CD4-positive, alpha-beta T cell treated with Interleukin-15 for 1 hour (primary cell): ENCODE results near the gene DKK3.

ENCODE experiments used
- DNase-seq: peaks from one replicate; pipeline ENCODE4 v3.0.0-alpha.2; 2020

Gene DKK3

DNA sequence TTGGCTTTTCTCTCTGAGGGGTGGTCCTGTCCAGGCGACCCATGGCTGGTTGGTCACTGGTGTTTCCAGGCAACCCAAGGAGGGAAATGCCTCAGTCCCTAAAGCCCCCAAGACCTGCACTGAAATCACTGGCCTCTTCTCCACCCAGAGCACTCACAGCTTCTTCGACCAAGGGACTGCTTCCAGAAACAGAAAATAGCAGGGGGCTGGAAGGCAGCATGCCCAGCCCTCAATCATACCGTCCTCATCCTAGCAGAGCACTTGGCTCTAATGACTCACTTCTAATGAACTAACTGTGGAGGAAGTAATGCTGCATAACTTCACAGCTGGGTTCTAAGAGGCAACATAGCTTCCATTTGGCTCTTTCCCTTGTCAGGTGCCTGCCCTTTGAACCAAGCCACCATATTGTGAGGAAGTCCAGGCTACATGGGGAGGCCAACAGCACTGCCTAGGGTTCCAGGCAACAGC lies 27.6 kb downstream of the DKK3 start:
- no peak for DNase-seq

DNA sequence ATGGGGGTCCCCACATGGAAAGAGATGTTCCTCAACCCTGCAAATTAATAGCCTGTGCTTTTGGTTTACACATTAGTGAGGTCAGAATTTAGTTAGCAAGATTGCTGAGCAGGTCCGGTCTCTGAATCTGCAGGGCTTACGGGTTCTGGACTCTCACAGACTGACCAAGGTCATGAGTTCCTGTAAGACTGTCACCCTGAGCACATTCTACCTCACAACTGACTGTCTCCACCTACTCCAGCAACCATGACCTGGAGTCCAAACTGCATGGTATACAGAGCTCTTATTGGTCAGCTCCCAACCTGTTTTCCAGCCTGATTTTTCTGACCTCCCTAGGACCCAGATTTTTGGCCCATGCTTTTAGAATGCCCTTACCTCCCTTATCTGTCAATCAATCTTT lies 28.2 kb downstream of the DKK3 start:
- no peak for DNase-seq

DNA sequence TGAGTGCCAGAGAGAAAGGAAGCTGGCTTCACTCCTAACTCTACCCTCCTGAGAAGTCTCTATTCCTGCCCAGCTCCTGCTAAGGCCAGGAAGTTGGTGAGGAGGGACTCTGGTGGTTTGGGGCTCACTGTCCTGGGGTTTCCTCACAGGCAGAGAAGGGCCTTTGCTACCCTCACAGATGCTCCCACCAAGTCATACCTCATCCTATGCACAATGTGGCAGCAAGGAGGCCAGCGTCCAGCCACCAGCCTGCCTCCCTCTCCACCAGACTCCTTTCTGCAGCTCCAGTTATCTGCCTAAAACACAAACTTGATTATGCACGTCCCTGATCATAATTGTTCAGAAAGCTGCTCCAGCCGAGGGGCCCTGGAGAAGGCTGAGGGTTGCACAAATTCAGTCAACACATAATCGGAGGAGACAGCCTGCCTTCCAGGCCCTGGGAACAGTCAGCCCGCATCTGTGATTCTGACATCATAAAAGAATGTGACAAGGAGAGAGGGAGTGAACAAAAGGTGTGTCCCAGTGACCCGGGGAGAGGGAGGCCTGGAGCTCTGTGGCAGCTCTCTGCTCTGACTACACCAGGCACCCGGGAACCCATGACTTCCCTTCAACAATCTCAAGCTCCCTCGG lies 28.8 kb downstream of the DKK3 start:
- no peak for DNase-seq

DNA sequence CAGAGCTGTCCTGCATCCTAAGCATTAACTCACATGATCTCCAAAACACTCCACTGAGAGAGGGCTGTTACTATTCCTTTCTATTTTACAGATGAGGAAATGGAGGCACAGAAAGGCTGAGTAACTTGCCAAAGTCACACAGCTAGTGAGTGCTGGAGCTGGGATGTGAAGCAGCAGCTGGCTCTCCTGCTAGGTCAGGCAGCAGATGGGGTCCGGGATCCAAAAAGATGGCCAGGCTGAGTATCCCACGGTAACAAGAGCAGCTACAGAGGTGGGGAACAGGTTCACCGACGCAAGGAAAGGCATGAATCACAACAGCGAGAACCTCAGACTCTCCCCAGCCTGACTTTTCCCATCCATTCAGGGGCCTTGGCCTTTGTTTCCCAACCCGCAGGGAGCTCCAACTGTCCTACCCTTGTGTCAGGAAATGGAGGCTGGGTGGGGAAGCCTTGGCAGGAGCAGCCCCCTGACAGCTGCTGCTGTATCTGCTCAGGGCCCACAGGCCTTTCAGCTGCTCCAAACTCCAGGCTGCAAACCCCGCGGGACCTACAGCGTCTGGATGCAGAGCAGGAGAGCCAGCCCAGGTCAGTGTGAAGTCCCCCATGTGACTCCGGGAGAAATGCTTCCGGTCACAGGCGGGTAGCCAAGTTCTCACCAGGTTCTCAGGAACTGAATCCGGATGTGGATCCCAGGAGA lies 29.5 kb downstream of the DKK3 start:
- no peak for DNase-seq

DNA sequence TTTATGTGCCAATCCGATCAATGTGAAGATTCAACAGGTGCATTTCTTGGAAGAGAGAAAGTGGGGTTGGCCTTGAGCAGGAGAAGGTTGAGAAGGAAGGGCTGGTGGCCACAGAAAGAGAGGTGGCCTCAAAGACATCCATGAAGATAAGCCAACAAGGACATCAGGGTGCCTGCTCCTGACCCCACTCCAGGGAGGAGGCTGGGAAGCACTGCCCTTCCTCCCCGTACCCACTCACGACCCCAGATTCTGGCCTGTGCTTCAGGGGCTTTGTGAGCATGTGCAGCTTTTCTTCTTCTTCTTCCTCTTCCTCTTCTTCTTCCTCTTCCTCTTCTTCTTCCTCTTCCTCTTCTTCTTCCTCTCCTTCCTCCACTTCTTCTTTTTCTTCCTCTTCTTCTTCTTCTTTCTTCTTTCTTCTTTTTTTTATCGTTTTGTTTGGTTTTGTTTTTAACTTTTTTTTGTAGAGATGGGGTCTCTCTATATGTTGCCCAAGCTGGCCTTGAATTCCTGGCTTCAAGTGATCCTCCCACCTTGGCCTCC lies 30.3 kb downstream of the DKK3 start:
- DNase-seq: no peak

DNA sequence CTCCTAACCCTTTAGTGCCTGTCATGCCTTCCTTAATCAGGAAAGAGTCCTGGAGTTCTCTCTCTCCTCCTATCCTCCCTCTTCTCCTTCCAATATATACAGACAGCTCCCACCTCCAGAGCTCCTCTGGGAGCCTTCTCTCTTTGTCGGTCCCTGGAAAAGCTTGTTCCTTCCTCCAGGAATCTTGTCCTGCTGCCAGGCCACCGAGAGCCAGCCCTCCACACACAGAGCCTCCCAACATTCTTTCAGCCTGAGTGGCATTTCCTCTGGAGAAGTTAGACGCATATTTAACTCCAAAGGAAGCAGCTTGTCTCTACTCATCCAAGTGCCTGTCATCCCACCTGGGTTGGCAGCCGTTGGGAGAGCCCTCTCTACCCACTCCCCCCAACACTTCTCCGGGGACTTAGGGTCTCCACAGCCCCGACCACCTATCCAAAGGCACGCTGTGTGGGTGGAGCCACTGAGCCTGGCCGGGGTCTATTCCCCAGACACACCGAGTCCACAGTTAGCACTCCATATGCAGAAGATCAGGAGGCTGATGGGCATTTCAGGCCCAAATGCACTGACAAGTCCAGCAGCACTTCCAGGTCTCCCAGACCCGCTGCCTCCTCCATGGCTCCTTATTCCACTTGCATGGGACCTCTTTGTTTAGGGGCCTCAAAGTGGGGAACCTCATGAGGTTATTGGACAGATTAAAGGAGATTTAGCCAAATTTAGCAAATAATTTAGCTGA lies 31.1 kb downstream of the DKK3 start:
- DNase-seq: no peak

DNA sequence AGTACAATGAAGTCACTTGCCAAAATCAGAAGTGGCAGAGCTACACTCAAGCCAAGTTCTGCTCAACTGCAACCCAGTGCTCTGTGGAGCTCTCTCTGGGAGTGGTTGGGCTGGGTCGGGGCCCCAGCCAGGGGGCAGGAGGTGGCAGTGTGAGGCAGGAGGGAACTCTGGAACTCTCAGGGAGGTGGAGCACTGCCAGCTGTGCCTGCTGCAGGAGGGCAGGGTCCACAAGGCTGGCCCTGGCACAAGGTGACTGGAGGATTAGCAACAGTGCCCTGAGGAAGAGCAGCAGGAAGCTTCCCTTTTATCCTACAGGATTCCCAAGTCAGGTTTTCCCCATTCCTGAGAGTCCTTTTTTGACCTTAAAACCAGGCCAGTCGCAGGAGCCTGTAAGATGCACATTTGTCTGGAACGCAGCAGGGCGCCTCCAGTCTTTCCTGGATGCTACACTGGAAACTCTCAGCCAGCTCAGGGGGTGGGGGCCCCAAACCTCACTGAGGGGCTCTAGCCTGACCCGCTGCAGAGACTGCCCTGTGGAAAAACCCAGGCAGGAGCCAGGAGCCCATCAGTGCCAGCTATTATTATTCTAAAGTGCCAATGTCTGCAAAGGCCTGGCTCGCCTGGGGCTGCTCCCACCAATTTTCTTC lies 31.8 kb downstream of the DKK3 start:
- DNase-seq: no peak

DNA sequence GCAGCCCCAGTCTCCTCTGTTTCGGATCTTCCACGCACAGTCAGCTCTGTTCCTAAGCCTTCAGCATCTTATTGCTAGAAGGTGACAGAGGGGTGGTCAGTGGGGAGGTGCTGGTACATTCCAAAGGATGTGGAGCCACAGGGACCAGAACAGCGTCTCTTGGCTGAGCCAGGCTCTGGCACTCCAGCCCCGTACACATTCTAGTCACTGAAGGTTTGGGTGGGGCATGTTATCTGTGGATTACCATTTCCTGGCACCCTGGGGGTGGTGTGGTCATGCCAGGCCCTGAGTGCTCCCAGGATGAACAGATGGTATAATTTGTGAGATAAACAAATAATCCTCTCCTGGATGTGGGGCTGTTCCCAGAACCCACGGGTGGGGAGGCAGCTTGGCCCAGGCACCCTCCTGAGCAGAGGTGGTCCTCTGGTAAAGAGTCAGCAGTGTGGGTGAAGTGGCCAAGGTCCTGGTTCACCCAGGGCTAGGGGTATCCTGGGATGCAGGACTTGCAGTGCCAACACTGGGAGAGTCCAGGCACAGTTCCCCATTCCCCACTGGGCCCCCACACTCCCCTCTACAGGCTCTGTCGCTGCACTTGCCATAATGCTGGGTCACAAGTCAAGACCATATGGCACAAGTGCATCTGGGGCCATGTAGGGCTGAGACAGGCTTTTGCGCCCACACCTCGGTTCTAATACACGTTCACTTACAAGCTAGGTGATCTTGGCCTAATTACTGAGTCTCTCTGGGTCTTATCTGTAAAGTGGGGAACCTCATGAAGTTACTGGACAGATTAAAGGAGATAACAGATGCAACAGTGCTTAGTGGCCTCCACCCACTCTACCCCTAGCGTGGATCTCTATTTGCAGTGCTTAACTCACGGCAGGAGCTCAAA lies 33.0 kb downstream of the DKK3 start:
- no peak for DNase-seq

DNA sequence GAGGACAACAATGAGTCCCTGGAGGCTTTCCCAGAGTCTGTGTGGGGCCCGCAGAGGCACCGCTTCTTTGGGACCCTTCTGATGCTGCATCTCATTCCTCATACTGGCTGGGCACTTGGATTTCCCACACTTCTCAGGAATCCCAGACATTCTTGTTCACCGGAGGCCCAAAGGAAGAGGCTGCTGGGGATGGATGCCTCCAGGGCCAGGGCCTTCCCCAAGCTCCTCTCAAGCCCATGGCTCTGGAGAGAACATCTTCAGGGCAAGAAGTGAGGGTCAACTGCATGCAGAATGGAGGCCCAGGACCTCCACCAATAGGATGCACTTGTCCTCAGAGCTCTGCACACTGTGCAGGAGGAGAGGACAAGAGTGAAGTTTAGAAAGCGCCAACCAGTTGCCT lies 34.6 kb downstream of the DKK3 start:
- no peak for DNase-seq

DNA sequence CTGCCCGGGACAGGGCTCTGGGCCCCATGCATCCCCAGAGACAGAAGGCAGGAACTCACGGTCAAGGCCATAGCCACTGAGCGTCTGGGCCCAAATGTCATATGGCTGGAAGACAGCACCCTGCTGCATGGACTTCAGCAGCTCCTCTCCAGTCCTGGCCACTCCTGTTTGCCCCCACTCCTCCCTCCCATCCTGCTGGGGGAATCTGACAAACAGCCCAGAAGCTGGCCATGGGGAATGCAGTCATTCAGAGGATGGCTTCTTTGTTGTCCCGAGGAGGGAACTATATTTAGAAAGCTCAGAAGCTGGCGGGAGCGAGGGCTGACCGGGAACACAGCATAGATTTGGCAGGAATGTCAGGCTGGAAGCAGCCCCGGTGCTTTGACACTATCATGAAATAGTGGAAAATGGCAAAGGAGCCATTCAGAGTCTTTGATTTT lies 35.0 kb downstream of the DKK3 start:
- DNase-seq: no peak

DNA sequence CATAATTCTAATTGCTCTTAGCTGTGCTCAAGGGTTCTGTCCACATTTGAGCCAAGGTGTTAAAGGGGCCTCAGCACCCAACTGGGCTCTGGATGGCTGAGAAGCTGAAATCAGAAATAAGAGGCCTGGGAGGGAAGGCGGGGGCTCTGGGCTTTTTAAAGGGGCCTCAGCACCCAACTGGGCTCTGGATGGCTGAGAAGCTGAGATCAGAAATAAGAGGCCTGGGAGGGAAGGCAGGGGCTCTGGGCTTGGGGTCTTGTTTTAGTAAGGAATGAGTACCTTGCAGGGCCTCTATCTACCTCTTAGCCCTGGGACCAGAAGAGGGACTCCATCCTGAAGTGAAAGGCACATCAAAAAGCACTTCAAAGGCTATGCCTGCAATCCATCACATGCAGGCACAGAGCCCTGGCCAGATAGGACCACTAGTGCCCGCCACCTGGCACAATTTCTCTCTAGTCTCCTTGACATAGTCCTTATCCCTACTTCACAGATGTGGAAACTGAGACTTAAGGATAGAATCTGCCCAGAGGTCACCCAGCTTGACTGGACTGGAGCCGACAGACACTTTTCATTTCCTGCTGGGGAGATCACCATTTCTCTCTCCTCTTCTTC lies 35.6 kb downstream of the DKK3 start:
- DNase-seq: no peak

DNA sequence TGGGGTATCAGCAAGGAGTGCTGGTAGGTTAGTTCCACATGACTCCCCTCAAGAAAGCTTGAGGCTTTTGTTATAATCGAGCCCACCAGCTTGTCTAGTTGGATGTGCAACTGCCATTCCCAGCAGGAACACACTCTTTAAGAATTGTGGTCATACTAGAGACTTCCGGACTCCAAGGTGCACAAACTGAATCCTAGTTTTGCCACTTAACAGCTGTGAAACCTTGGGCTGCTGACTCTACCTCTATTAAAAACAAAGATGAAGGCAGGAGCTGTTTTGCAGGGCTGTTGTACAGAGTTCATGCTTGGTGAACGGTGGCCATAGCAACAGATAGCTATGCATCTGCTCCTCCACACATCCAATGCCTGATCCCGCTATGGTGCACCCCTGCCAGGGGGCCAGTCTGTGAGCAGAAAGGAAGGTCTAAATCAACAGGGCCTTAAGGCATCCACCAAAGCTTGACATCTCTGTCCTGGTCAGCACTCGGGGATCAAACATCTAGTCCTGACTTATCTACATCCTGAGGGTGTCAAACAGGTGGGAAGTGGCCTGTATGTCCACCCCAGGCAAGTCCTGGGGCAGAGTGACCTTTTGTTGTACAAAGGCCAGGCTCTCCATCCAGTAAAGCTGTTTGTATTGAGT lies 36.4 kb downstream of the DKK3 start:
- no peak for DNase-seq

DNA sequence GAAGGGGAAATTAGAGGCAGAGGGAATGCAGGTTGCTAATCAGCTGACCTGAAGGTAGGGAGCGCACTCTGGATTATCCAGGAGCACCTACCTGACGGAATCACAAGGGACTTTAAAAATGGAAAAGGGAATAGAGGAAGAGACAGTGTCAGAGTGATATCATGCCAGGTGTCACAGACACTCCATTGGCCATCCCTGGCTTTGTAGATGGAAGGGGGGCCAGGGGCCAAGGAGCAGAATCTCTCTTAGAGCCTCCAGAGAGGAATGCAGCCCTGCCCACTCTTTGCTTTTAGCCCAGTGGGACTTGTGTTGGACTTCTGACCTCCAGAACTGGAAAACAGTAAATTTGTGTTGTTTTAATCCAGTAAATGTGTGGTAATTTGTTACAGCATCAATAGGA lies 37.9 kb downstream of the DKK3 start:
- no peak for DNase-seq

DNA sequence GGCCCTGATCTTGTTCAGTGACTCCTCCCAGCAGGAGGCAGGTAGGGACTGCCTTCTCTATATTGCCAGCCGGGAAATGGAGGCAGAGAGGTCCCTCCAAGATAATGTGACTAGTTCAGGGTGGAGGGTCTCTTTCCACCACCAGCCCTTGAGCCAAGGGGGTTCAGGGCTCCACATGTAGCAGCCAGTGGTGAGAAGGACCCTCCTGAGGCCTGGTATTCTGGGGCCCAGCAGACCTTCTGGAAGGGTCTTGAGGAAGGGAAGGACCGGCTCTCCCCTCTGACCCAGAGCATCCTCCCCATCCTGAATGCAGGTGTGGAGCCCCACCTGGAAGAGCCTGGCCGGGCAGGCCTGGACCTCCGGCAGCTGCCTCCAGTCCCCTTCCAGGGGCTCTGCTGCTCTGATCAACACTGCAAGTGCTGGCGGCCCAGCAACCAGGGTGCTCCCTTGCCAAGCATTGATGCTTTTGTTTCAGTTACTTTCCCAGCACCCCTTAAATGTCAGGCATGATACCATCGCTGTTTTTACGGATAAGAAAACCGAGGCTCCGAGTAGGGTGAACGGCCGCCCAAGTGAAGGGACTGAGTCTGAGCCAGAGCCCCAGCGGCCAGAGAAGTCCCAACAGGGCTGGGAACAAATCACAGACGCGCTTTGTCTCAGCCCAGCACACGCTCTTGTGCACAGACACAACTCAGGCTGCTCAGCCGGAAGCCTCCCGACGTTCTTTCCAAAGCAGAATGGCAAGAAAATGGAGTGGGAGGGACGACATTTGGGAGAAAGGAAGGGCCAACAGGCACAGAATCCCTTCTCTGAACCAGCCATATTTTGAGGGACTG lies 38.8 kb downstream of the DKK3 start:
- no peak for DNase-seq

DNA sequence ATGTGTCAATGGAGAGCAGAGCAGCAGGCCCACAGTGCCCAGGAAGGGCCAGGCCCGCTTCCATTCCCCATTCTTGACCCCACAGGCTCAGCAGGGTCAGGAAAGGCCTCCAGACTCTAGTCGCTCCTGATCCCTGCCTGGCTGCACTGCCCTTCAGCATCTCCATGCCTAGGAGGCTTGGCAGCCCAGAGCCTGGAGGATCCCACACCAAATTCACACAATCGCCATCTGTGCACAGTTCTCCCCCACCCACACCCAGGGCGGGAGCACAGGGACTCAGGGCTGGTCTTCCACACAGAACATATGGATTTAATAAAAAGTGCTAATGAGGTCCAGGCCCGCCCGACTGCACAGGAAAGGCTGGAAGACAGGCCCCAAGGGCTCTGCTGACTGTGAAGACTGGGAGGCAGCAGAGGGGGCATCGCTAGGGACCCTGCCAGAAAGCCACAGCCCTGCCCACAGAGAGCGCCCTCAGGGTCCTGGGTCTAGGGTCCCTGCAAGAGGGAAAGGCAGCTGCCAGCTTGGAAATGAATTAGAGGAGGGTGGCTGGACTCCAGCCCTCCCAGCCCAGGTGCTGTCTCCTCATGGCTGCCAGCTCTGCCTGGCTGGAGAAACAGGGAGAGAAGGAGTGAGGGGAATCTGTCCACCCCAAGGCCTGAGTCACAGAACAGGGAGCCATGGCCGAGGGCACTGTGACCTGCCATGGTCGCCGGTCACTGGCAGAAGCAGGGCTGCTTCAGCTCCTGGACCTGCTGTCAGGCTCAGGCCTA lies 39.7 kb downstream of the DKK3 start:
- no peak for DNase-seq

DNA sequence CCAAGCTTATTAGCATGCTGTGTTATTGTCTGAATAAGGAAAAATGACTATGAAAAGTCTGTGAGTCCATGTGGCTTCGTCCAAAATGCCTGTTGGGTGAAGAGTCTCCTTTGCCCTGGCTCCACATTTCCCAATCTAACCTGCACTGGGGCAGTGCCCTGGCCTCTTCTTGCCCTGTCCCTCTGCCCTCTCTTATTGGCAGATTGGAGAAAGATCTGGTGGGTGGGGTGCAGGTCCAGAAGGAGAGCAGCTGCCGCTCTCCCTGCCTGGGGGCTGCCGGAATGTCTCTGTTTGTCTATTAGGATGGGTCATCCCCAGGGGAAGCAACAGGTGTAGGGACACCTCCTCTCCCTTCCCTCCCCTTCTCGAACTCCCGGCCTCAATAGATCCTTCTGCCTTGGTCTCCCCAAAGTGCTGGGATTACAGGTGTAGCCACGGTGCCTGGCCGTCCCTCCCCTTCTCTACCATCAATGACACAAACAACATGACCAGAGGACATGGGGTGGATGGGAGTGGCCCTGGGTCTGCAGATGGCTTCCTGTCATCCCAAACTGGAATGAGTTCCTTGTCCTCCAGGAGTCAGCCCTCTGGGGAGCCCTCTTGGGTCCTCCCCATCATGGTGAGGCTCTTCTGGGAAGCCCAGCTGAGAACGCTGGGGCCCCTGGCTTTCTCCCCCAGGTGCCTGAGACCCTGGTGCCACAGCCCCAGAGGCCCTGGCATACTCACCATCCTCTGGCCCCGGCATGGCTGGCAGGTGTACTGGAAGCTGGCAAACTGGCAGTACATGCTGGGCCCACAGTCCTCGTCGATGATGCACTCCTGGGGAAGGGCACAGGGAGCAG lies 40.5 kb downstream of the DKK3 start:
- DNase-seq: no peak

DNA sequence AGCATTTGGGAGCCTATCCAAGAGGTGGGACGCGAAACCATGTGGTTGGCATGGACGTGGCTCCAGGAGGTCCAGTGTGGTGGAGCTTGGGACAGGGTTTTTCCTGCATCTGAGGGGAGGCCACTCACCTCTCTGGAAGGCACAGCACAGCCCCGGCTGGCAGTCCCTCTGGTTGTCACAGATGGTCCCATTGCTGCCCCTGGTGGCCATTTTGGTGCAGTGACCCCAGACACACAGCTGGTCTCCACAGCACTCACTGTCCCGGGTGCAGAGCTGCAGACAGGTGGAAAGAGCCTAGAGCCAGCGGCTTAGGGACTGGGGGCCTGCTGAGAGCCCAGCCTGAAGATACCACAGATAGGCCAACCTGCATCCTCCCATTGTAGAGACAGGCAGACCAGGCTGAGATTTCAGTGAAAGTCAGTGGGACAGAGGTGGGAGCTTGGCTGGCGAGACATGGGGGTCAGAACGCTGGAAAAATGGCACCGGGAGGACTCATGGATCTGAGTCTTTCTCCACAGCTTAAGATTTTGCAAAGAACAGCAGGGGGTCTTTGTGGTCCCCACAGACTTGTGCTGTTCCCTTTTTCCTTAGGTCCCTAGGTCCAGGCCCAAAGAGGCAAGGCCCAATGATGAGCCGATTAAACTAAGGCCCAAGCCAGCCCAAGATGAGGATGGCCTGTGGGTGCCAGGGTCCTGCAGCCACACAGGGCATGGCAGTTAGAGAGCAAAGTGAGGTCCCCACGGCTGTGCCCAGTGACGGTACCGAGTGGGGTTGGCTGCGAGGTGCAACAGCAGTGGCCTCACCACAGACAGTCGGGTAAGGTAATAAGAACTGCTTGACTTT lies 41.4 kb downstream of the DKK3 start:
- DNase-seq: peak; percentile 60

DNA sequence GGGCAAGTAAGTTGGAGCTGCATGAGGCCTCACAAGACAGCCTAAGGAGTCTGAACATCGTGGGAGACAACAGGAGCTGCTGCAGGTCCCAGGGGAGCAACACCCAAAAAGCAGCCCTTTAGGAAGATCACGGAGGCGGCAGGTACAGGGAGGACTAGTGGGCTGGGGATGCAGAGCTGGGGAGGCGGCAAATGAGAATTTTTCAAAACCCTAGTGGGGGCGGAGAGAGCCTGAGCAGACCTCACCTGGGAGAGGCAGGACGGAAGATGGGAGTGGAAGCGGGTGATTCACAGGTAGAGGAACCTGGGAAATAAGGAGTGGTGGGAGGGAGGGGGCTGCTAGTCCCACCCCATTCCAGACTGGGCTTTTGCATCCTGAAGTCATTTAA lies 42.1 kb downstream of the DKK3 start:
- DNase-seq: no peak
